SK-N-MC (cell line): Measurements from ENCODE around the gene SORBS2.

Experiments used
- DNase-seq: peaks from one replicate; pipeline ENCODE4 v3.0.0-alpha.2; 2011; ENCODE audit warnings: low read depth, low spot score
- H3K27ac ChIP-seq: fragments of 200-600 bp; sonication (generic); 2 replicates; pipeline ENCODE4 v1.5.1; 2016; ENCODE audit warnings: mixed run types
- H3K36me3 ChIP-seq: fragments of 200-600 bp; sonication (generic); 2 replicates; pipeline ENCODE4 v1.6.1; 2017; ENCODE audit warnings: antibody characterized with exemption, low read length, mixed read lengths; ENCODE audit not compliant: insufficient read depth
- H3K4me3 ChIP-seq: fragments of 200-600 bp; sonication (generic); 2 replicates; pipeline ENCODE4 v1.5.1; 2016
- H3K9ac ChIP-seq: fragments of 200-600 bp; sonication (generic); 2 replicates; pipeline ENCODE4 v1.8.0; 2017; ENCODE audit warnings: mixed run types, mixed read lengths; ENCODE audit not compliant: insufficient read length
- H3K9me3 ChIP-seq: fragments of 200-600 bp; sonication (generic); 2 replicates; pipeline ENCODE4 v1.6.1; 2017; ENCODE audit warnings: low read depth, mild to moderate bottlenecking, antibody characterized with exemption, low read length, moderate library complexity, mixed read lengths
- EZH2 ChIP-seq: fragments of 200-600 bp; sonication (generic); IDR thresholded peaks from one replicate; pipeline ENCODE4 v1.6.1; 2017; ENCODE audit warnings: antibody characterized with exemption
- FOXP2 ChIP-seq: optimal IDR thresholded peaks from 2 replicates; pipeline ENCODE3; 2011; ENCODE audit warnings: mild to moderate bottlenecking, moderate library complexity; ENCODE audit not compliant: insufficient read depth; ENCODE audit errors: extremely low read length, control extremely low read depth
- POLR2AphosphoS5 ChIP-seq: IDR thresholded peaks from 2 replicates; pipeline ENCODE4 v1.6.1; 2012; ENCODE audit warnings: mild to moderate bottlenecking, low read depth, low read length, borderline replicate concordance

SORBS2 gene

DNA sequence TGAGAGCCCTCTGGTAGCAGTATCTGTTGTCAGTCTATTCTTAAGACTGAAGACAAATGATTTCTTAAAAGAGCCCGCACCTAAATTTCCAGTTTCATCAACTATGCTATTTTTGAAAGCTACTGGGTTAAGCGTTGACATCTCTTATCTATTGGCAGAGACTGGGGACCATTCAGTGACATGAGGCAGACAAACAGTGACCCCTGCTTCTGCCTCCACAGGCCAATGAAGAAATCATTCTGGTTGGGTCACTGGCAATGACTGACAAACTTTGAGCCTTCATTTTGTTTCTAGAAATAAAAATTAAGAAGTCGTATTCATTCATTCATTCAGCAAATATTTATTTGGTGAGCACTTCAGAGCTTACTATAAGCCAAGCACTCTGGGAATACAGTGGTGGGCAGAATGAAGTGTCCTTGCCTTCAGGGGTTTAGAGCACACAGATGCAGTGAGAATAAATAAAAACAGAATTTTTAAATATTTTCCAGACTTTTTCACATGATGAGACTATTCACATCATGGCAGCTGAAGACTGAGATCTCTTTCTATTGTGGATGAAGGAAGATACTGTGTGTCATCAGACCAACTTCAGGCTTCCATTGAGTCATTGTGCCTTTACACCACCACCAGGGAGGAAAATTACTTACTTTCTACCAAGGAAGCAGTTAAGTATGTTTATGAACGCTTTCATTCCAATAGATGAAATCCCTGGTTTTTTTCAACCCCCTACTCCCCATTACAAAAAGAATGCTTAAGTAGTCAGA lies 36.0 kb downstream of the SORBS2 start:
- no peak for TF ChIP-seq FOXP2
- no peak for TF ChIP-seq EZH2
- no peak for TF ChIP-seq POLR2AphosphoS5
- Histone ChIP-seq H3K9me3 (no peaks in the 10 kb centered on the region), H3K27ac (no peak overlapping the region), H3K9ac (no peak overlapping the region), H3K36me3 (no peaks in the 10 kb centered on the region), H3K4me3 (no peak overlapping the region)
- no peak for DNase-seq

GRCh38 chr4:185774845-185775680 lies 36.9 kb downstream of the SORBS2 start:
- no peak for DNase-seq
- no peaks in the 10 kb centered on the region for H3K36me3 ChIP-seq
- H3K27ac ChIP-seq, result no peak overlapping the region
- TF ChIP-seq FOXP2, result no peak
- TF ChIP-seq POLR2AphosphoS5, result no peak
- TF ChIP-seq EZH2, result no peak
- H3K9me3 ChIP-seq, result no peaks in the 10 kb centered on the region
- no peak overlapping the region for H3K4me3 ChIP-seq
- no peak overlapping the region for H3K9ac ChIP-seq

DNA sequence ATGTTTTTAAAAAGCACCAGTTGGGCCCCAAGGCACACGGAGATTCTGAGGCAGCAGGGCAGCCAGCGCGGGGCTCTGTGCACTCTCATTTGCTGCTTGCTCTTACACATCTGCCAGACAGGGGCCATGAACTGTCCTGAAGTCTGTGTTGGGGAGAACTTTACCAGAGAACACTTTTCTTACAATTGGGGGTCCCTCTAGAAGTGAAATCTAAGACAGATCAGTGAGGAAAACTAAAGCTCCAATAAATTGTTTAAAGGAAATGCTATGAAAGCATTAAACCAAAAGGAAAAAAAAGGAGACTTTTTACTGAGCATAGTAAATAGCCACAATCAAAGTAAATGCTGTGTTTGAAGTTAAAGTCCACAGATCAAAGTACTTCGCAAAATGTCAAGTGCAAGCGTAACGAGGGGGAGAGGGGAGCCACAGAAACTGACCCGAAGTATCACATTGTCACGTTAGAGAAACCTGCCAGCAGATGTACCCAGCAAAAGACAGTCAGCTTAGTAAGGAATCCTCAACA lies 37.8 kb downstream of the SORBS2 start:
- Histone ChIP-seq H3K9me3 (no peaks in the 10 kb centered on the region), H3K4me3 (no peak overlapping the region), H3K36me3 (no peaks in the 10 kb centered on the region), H3K27ac (no peak overlapping the region), H3K9ac (no peak overlapping the region)
- DNase-seq, result no peak
- TF ChIP-seq EZH2 (no peak), FOXP2 (no peak), POLR2AphosphoS5 (no peak)

DNA sequence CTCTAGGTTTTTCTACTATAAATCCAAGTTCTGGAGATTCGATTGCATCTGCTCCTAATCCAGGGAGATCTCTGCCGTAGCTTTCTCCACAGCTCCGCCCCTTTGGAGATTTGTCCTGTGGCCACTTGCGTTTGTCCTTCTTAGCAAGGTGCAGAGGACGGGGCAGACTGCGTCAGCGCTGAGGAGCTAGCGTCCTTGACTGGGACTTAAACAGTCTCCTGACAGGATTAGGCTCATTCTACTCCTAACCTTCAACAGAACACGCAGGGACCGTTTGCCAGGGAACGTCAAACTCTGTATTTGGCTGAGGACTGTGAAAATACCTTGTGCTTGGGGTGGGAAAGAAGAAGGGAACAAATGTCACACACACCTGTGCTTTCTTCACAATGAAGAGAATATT lies 38.6 kb downstream of the SORBS2 start:
- no peak overlapping the region for H3K9ac ChIP-seq
- H3K9me3 ChIP-seq, result no peaks in the 10 kb centered on the region
- DNase-seq, result no peak
- no peak for TF ChIP-seq POLR2AphosphoS5
- no peak for TF ChIP-seq FOXP2
- TF ChIP-seq EZH2, result no peak
- H3K36me3 ChIP-seq, result no peaks in the 10 kb centered on the region
- H3K4me3 ChIP-seq, result no peak overlapping the region
- no peak overlapping the region for H3K27ac ChIP-seq

GRCh38 chr4:185772391-185773093 lies 39.5 kb downstream of the SORBS2 start:
- no peak overlapping the region for H3K9ac ChIP-seq
- H3K9me3 ChIP-seq, result no peaks in the 10 kb centered on the region
- H3K27ac ChIP-seq, result no peak overlapping the region
- TF ChIP-seq EZH2, result no peak
- no peaks in the 10 kb centered on the region for H3K36me3 ChIP-seq
- H3K4me3 ChIP-seq, result no peak overlapping the region
- no peak for DNase-seq

DNA sequence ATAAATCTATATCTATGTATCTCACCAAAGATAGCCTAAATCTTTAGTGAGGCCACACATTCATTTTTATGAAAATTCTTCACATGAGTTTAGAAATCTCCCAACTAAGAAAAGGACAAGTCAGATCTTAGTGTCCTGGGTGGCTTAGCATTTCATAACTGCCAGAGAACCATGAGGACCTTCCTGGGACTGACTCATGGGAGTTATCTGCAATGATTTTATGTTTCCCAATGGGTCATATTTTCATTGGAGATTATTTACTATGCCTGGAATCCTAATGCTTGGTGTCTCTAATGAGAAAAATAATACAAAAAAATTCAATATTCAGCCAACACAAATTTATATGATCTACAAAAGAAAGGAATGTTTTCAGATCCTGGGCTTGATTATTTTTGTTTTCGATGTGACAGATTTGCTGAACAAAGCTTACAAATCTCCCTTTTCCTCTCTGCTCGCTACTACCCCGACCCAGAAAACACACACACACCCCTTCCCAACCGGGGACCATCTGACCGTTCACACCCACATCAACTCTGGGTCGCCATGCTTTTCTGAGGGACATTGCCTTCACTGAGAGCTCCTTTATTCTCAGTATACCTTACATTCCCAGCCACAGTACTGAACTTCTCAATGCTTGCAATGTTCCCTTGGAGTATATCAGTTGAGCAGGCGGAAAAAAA lies 40.1 kb downstream of the SORBS2 start:
- no peak overlapping the region for H3K27ac ChIP-seq
- no peaks in the 10 kb centered on the region for H3K36me3 ChIP-seq
- no peak overlapping the region for H3K4me3 ChIP-seq
- no peak for DNase-seq
- H3K9me3 ChIP-seq, result no peaks in the 10 kb centered on the region
- no peak for TF ChIP-seq POLR2AphosphoS5
- TF ChIP-seq EZH2, result no peak
- TF ChIP-seq FOXP2, result no peak
- H3K9ac ChIP-seq, result no peak overlapping the region

DNA sequence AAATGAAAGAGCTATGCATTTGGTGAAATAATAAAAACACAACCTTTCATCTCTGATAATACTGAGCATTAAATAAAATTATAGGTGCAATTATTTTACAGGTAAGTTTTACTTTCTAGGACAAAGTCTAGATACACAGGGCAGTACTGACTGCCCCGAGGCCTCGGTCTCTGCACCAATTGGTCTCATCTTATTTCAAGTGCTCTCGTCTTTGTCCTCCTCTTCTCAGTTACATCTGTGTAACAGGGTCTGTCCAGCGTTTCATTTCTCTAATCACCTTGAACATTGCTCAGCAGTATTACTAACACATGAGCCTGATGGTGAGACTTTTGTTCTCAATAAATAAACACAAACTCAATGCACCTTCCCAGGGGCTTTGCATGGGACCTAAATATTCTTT lies 44.5 kb downstream of the SORBS2 start:
- H3K4me3 ChIP-seq, result no peak overlapping the region
- no peak overlapping the region for H3K27ac ChIP-seq
- TF ChIP-seq EZH2 (no peak), POLR2AphosphoS5 (no peak), FOXP2 (no peak)
- DNase-seq, result no peak
- no peaks in the 10 kb centered on the region for H3K36me3 ChIP-seq
- H3K9ac ChIP-seq, result no peak overlapping the region
- H3K9me3 ChIP-seq, result no peaks in the 10 kb centered on the region

DNA sequence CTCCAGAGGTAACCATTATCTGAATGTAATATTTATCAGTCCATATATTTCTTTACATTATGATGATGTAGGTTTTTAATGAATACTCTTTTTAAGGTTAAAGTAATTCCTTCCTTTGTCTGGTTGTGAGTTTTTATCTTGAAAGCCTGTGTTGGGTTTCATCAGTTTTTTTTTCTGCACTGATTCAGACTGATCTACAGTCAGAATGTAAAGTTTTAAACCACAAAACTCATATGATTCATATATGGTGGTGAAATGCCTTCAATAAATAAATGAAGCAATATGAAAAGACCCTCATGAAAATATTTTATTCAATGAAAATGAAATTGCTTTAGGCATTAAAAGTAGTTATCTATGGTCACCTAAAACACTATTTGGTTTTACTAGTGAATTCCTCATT lies 47.1 kb downstream of the SORBS2 start:
- Histone ChIP-seq H3K9me3 (no peaks in the 10 kb centered on the region), H3K9ac (no peak overlapping the region), H3K4me3 (no peak overlapping the region), H3K27ac (no peak overlapping the region), H3K36me3 (no peaks in the 10 kb centered on the region)
- no peak for DNase-seq
- TF ChIP-seq POLR2AphosphoS5 (no peak), FOXP2 (no peak), EZH2 (no peak)
